Endodermal cell (in vitro differentiated cells): ENCODE measurements around the gene FGFR2. TPM values are rescaled to one million over a fixed set of nuclear protein-coding genes. Genes with fewer than 3 reads are reported as not detected.

Experiments
- DNase-seq: peaks from one replicate; pipeline ENCODE4 v3.0.0-alpha.2; 2017
- H3K27ac ChIP-seq: 2 replicates; pipeline ENCODE4 v1.5.1; 2013; ENCODE audit warnings: mild to moderate bottlenecking, low read depth, low read length, moderate library complexity
- H3K27me3 ChIP-seq: 2 replicates; pipeline ENCODE4 v1.6.1; 2013; ENCODE audit warnings: mild to moderate bottlenecking, low read length, moderate library complexity; ENCODE audit not compliant: insufficient read depth, control insufficient read depth, poor library complexity, severe bottlenecking
- H3K36me3 ChIP-seq: 2 replicates; pipeline ENCODE4 v1.7.0; 2013; ENCODE audit warnings: mild to moderate bottlenecking, low read length, moderate library complexity; ENCODE audit not compliant: control insufficient read depth, insufficient read depth
- H3K4me1 ChIP-seq: one replicate; pipeline ENCODE4 v1.7.0; 2013; ENCODE audit warnings: low read length; ENCODE audit not compliant: control insufficient read depth, insufficient read depth
- H3K4me3 ChIP-seq: 2 replicates; pipeline ENCODE4 v1.5.1; 2013; ENCODE audit warnings: mild to moderate bottlenecking, low read length, moderate library complexity
- H3K9ac ChIP-seq: 2 replicates; pipeline ENCODE4 v1.6.1; 2013; ENCODE audit warnings: mild to moderate bottlenecking, low read length, moderate library complexity; ENCODE audit not compliant: poor library complexity, severe bottlenecking; ENCODE audit errors: extremely low read depth
- H3K9me3 ChIP-seq: 2 replicates; pipeline ENCODE4 v1.6.1; 2013; ENCODE audit warnings: mild to moderate bottlenecking, low read length, moderate library complexity; ENCODE audit not compliant: control insufficient read depth
- H3K27ac Mint-ChIP-seq: 2 replicates; pipeline ENCODE4 v1.8.0; 2020; ENCODE audit warnings: mixed read lengths
- H3K27me3 Mint-ChIP-seq: 2 replicates; pipeline ENCODE4 v1.8.0; 2021; ENCODE audit warnings: mild to moderate bottlenecking, mixed read lengths; ENCODE audit not compliant: insufficient read depth
- H3K36me3 Mint-ChIP-seq: 2 replicates; pipeline ENCODE4 v1.8.0; 2020; ENCODE audit warnings: low read depth, mixed read lengths
- H3K4me1 Mint-ChIP-seq: 2 replicates; pipeline ENCODE4 v1.8.0; 2020; ENCODE audit warnings: mixed read lengths
- H3K4me3 Mint-ChIP-seq: 2 replicates; pipeline ENCODE4 v1.8.0; 2020; ENCODE audit warnings: mild to moderate bottlenecking, moderate library complexity, mixed read lengths
- H3K9me3 Mint-ChIP-seq: 2 replicates; pipeline ENCODE4 v1.8.0; 2020; ENCODE audit warnings: mild to moderate bottlenecking, mixed read lengths
- WGBS, 2 experiments: methylation state at CpG; one replicate each; pipeline versions ENCODE4 v1.1.5 to v1.1.7; 2013; ENCODE audit warnings: missing lambda C conversion rate in 2 of 2, mixed read lengths in 1 of 2; ENCODE audit not compliant: insufficient coverage in 1 of 2, insufficient read length in 1 of 2; 5-methylcytosine and 5-hydroxymethylcytosine counted together
- total RNA-seq, 2 donors: library from RNA; stranded (reverse); fragmentation: NEBNext Ultra II Directional in 1 of 2; extraction: Animal tissue kit (Norgen Biotek cat#: 25700) in 1 of 2; gene quantifications; 2 replicates in 1 of 2; 3 replicates in 1 of 2; pipeline ENCODE4 v1.2.1, GENCODE V29; 2021
- TF ChIP-seq, protein P1 (sequence below): fragments of 200-600 bp; sonication (generic); conservative IDR thresholded peaks from 2 replicates; pipeline ENCODE4 v1.5.0; 2021; ENCODE audit warnings: antibody characterized with exemption, mild to moderate bottlenecking

The FGFR2 gene
- total RNA-seq, 2 donors from 2014 or later, result 56.5 to 77.0 TPM

DNA sequence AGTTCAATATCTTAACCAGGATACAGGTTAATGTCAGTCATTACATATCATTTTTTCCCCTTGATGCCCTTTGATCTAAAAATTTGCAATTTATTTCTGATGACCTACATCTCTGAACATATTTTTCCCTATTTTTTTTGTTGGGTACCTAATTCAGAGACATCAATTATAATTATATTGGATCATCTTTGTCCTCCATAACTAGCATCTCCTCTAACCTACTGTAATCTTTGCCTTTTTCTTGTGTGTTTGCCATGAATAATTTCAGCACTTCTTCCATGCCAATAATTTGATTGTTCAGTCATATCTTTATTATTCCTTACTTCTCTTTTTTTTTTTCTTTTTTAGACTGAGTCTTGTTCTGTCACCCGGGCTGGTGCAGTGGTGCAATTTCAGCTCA lies 39.2 kb upstream of the FGFR2 start:
- Mint-ChIP-seq H3K27me3 (peaks cover 7% of the 10 kb centered on the region), H3K4me3 (no peak overlapping the region), H3K27ac (no peak overlapping the region), H3K9me3 (peaks cover 34% of the 10 kb centered on the region), H3K4me1 (no peaks in the 10 kb centered on the region), H3K36me3 (no peaks in the 10 kb centered on the region)
- no peaks in the 10 kb centered on the region for H3K27me3 ChIP-seq
- no peak overlapping the region for H3K9ac ChIP-seq
- no peak overlapping the region for H3K27ac ChIP-seq
- no peak for DNase-seq
- no peaks in the 10 kb centered on the region for H3K4me1 ChIP-seq
- 89 to 94% methylated on average over 1 of the region's 1 CpG for WGBS, 2 experiments
- no peaks in the 10 kb centered on the region for H3K36me3 ChIP-seq
- TF ChIP-seq, protein P1, sequence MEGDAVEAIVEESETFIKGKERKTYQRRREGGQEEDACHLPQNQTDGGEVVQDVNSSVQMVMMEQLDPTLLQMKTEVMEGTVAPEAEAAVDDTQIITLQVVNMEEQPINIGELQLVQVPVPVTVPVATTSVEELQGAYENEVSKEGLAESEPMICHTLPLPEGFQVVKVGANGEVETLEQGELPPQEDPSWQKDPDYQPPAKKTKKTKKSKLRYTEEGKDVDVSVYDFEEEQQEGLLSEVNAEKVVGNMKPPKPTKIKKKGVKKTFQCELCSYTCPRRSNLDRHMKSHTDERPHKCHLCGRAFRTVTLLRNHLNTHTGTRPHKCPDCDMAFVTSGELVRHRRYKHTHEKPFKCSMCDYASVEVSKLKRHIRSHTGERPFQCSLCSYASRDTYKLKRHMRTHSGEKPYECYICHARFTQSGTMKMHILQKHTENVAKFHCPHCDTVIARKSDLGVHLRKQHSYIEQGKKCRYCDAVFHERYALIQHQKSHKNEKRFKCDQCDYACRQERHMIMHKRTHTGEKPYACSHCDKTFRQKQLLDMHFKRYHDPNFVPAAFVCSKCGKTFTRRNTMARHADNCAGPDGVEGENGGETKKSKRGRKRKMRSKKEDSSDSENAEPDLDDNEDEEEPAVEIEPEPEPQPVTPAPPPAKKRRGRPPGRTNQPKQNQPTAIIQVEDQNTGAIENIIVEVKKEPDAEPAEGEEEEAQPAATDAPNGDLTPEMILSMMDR, result no peak
- peaks cover 9% of the 10 kb centered on the region for H3K9me3 ChIP-seq
- H3K4me3 ChIP-seq, result no peak overlapping the region

DNA sequence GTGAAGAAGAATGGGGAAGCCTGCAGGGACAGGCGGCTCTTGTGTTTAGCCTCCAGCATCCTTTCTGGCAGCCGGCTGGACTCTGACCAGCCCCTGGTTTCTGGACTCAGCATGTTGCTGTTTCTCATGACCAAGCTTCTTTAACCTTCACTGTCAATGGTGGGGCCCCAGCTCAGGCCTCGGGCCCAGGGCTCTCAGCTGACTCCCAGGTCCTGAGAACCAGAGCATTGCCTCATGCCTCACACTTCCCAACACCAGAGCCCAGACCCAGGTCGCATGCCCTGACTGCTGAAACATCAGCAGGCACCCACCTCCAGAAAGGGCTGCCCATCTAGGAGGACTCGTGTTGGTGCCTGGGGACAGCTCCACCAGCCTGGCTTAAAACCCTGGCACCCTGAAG lies 34.8 kb upstream of the FGFR2 start:
- no peaks in the 10 kb centered on the region for H3K27me3 ChIP-seq
- no peak overlapping the region for H3K4me3 Mint-ChIP-seq
- no peaks in the 10 kb centered on the region for H3K36me3 ChIP-seq
- no peak overlapping the region for H3K9ac ChIP-seq
- no peak for DNase-seq
- no peak overlapping the region for H3K27ac Mint-ChIP-seq
- peaks cover 14% of the 10 kb centered on the region for H3K9me3 Mint-ChIP-seq
- H3K27ac ChIP-seq, result no peak overlapping the region
- H3K4me1 Mint-ChIP-seq, result peaks cover 18% of the 10 kb centered on the region
- 75 to 90% methylated on average over 3 to 5 of the region's 5 CpGs for WGBS, 2 experiments
- H3K27me3 Mint-ChIP-seq, result no peaks in the 10 kb centered on the region
- H3K4me3 ChIP-seq, result no peak overlapping the region
- TF ChIP-seq, protein P1, result no peak
- peaks cover 3% of the 10 kb centered on the region for H3K4me1 ChIP-seq
- peaks cover 9% of the 10 kb centered on the region for H3K9me3 ChIP-seq
- no peaks in the 10 kb centered on the region for H3K36me3 Mint-ChIP-seq

DNA sequence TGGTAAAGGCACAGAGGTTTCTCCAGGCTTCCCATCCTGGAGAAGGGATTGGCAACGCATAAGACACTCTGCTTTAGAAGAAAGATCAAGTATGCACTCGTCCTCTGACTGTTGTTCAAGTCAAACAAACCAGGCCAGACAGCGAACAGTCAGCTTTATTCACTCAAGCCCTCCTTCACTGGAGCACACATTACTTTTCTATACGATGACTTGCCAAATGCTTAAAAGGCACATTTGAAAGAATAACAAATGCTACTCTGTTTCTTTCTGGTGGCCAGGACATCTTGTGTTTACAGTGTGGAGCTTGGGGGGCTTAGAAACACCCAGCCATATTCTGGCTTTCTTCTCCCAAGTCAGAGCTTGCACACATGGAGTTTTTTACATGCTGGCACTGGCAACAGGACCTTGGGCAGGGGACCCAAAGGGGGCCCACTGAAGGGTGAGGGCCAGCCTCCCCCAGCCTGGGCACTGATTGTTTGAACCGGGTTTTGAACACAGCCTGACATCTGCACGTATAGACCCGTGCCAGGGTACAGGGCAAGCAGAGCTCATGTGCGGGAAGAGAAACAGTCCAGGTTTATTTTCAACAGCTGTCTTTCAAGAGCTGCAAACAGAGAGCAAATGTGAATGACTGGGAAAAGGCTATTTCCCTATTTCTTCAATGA lies 33.3 kb upstream of the FGFR2 start:
- H3K4me1 Mint-ChIP-seq, result peaks cover 29% of the 10 kb centered on the region
- peaks cover 3% of the 10 kb centered on the region for H3K9me3 Mint-ChIP-seq
- no peaks in the 10 kb centered on the region for H3K9me3 ChIP-seq
- H3K4me3 Mint-ChIP-seq, result no peak overlapping the region
- no peak overlapping the region for H3K27ac ChIP-seq
- no peaks in the 10 kb centered on the region for H3K36me3 ChIP-seq
- H3K27ac Mint-ChIP-seq, result no peak overlapping the region
- 91% methylated on average over 4 to 8 of the region's 8 CpGs for WGBS, 2 experiments
- no peaks in the 10 kb centered on the region for H3K27me3 ChIP-seq
- no peak overlapping the region for H3K4me3 ChIP-seq
- DNase-seq, result no peak
- no peak overlapping the region for H3K9ac ChIP-seq
- TF ChIP-seq, protein P1, result no peak
- H3K36me3 Mint-ChIP-seq, result no peaks in the 10 kb centered on the region
- H3K4me1 ChIP-seq, result peaks cover 8% of the 10 kb centered on the region
- H3K27me3 Mint-ChIP-seq, result no peaks in the 10 kb centered on the region
